Measurements from ENCODE around the gene ENPP5. TPM values are rescaled to one million over a fixed set of nuclear protein-coding genes. Genes with fewer than 3 reads are reported as not detected.
"Not testable (repeated sequence)": the region's sequence is repeated elsewhere in the genome, so short reads cannot be mapped to it uniquely, and the experiment has no call there.

The ENPP5 gene
- total RNA-seq, 1 donor from 2014 or later, result not detected

DNA sequence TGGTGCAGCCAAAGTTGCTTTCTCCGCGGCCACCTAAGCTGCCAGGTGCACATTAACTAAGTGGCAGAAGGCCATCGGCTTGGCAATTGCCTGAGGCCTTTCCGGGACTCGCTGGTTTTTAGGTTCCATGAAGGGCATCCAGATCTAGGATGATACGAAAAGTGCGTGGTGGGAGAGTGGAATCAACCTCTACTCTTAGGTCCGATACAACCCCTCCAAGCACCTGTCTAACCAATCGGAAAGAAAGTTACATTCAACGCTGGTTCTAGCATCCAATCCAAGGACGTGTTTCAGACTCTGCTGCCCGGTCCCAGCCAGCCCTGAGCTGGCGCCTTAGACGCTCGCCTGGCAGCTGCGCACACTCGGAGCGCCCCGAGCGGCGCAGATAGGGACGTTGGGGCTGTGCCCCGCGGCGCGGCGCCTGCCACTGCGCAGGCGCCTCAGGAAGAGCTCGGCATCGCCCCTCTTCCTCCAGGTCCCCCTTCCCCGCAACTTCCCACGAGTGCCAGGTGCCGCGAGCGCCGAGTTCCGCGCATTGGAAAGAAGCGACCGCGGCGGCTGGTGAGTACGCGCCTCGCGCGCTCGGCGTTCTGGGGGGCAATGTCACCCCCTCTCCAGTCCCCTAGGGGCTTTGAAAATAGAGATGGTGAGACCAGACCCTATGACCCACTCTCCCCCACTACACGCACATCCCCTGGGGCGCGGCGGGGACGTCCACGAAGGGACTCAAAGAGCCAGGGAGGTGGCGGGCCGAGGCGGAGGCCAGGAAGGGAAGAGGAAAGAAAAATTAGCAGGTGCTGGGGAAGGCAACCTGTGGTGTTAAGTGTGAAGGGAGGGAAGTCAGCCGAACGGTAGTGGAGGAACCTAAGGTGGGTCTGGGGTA, 40.9 kb downstream of the ENPP5 start, which contains the start of gene ENPP4:
ENPP4 (plus strand) TSS at position 361 of the 883 bp plus-strand sequence. CDS start 9,595 bp downstream, outside the sequence.
- TF ChIP-seq, protein P1, sequence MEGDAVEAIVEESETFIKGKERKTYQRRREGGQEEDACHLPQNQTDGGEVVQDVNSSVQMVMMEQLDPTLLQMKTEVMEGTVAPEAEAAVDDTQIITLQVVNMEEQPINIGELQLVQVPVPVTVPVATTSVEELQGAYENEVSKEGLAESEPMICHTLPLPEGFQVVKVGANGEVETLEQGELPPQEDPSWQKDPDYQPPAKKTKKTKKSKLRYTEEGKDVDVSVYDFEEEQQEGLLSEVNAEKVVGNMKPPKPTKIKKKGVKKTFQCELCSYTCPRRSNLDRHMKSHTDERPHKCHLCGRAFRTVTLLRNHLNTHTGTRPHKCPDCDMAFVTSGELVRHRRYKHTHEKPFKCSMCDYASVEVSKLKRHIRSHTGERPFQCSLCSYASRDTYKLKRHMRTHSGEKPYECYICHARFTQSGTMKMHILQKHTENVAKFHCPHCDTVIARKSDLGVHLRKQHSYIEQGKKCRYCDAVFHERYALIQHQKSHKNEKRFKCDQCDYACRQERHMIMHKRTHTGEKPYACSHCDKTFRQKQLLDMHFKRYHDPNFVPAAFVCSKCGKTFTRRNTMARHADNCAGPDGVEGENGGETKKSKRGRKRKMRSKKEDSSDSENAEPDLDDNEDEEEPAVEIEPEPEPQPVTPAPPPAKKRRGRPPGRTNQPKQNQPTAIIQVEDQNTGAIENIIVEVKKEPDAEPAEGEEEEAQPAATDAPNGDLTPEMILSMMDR (IDR thresholded peaks at IDR 0.05), result no peak
- Mint-ChIP-seq H3K9me3 (ENCODE audit: unreplicated experiment) (no peaks in the 10 kb centered on the region), H3K4me3 (ENCODE audit: unreplicated experiment) (peak within 1 kb of the TSS; percentile 69), H3K27ac (ENCODE audit: unreplicated experiment) (no peak within 1 kb of the TSS), H3K36me3 (ENCODE audit: unreplicated experiment) (no peaks in the 10 kb centered on the region), H3K4me1 (ENCODE audit: unreplicated experiment) (peaks cover 7% of the 10 kb centered on the region), H3K27me3 (ENCODE audit: unreplicated experiment) (peaks cover 52% of the 10 kb centered on the region)
- peak; percentile 87 for DNase-seq (ENCODE audit: extremely low spot score, unreplicated experiment)

DNA sequence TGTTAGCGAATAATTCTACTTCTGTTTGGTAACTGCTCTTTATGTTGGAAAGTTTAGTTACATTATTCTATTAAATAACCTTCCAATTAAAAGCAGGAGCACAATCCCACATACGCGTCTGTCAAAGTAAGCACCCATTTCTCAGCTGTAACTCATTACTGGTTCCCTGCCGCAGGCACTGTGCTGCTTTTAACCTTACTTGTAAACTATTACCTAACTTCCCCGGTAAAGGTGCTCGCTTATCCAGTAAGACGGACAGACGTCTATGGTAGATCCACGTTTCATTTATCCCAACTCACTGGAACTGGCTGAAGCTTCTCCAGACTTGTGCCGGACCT, 41.5 kb downstream of the ENPP5 start:
- no peak for DNase-seq (ENCODE audit: extremely low spot score, unreplicated experiment)
- H3K27ac Mint-ChIP-seq (ENCODE audit: unreplicated experiment), result no peak overlapping the region
- H3K4me3 Mint-ChIP-seq (ENCODE audit: unreplicated experiment), result peak overlapping the region; percentile 69
- TF ChIP-seq, protein P1 (IDR thresholded peaks at IDR 0.05), result no peak
- peaks cover 7% of the 10 kb centered on the region for H3K4me1 Mint-ChIP-seq (ENCODE audit: unreplicated experiment)
- no peaks in the 10 kb centered on the region for H3K9me3 Mint-ChIP-seq (ENCODE audit: unreplicated experiment)
- no peaks in the 10 kb centered on the region for H3K36me3 Mint-ChIP-seq (ENCODE audit: unreplicated experiment)
- H3K27me3 Mint-ChIP-seq (ENCODE audit: unreplicated experiment), result peaks cover 51% of the 10 kb centered on the region

DNA sequence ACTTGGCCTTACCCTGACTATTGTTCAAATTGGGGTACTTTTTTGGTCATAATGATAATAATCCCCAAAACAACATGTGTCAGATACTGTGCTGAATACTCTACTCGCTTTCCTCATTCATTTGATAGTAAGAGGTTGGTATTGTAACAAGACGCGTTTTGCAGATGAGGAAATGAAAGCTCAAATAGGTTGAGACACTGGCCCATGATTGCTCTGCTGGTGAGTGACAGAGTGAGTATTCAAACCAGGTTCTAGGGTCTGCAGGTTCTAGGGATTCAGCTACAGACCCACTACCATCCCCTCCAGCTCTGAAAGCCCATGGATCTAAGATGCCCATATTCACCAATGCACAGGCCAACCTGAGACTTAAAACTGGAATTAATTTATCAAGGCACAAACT, 42.3 kb downstream of the ENPP5 start:
- H3K4me1 Mint-ChIP-seq (ENCODE audit: unreplicated experiment), result peaks cover 7% of the 10 kb centered on the region
- no peaks in the 10 kb centered on the region for H3K9me3 Mint-ChIP-seq (ENCODE audit: unreplicated experiment)
- no peak overlapping the region for H3K4me3 Mint-ChIP-seq (ENCODE audit: unreplicated experiment)
- no peak overlapping the region for H3K27ac Mint-ChIP-seq (ENCODE audit: unreplicated experiment)
- TF ChIP-seq, protein P1 (IDR thresholded peaks at IDR 0.05), result no peak
- DNase-seq (ENCODE audit: extremely low spot score, unreplicated experiment), result no peak
- peaks cover 45% of the 10 kb centered on the region for H3K27me3 Mint-ChIP-seq (ENCODE audit: unreplicated experiment)
- no peaks in the 10 kb centered on the region for H3K36me3 Mint-ChIP-seq (ENCODE audit: unreplicated experiment)

DNA sequence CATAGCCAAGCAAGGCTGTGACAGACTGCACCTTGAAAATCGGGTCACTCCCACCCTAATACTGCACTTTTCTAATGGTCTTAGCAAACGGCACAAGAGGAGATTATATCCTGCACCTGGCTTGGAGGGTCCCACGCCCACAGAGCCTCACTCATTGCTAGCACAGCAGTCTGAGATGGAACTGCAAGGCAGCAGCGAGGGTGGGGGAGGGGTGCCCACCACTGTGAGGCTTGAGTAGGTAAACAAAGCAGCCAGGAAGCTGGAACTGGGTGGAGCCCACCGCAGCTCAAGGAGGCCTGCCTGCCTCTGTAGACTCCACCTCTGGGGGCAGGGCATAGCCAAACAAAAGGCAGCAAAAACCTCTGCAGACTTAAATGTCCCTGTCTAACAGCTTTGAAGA, 51.1 kb downstream of the ENPP5 start:
- H3K27ac Mint-ChIP-seq (ENCODE audit: unreplicated experiment), result not testable (repeated sequence)

DNA sequence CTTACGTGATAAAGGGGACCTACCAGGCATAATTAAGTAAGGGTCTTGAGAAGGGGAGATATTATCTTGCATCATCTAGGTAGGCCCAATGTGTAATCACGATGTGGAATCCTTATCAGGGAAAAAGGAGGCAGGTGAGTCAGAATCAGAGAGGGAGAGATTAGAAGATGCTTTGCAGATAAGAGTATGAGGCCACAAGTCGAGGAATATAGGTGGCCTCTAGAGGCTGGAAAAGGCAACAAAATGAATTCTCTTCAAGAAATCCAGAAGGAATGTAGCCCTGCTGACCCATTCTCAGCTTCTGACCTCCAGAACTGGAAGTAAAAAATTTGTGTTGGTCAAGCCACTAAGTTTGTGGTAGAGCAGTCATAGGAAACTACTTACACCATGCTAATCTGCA, 51.9 kb downstream of the ENPP5 start:
- H3K9me3 Mint-ChIP-seq (ENCODE audit: unreplicated experiment), result no peaks in the 10 kb centered on the region
- no peaks in the 10 kb centered on the region for H3K4me1 Mint-ChIP-seq (ENCODE audit: unreplicated experiment)
- no peak overlapping the region for H3K27ac Mint-ChIP-seq (ENCODE audit: unreplicated experiment)
- DNase-seq (ENCODE audit: extremely low spot score, unreplicated experiment), result no peak
- H3K27me3 Mint-ChIP-seq (ENCODE audit: unreplicated experiment), result peaks cover 13% of the 10 kb centered on the region
- TF ChIP-seq, protein P1 (IDR thresholded peaks at IDR 0.05), result no peak
- H3K4me3 Mint-ChIP-seq (ENCODE audit: unreplicated experiment), result no peak overlapping the region
- no peaks in the 10 kb centered on the region for H3K36me3 Mint-ChIP-seq (ENCODE audit: unreplicated experiment)

More for the DNA sequence above, 51.1 kb downstream of the ENPP5 start:
- not testable (repeated sequence) for H3K36me3 Mint-ChIP-seq (ENCODE audit: unreplicated experiment); H3K9me3 Mint-ChIP-seq (ENCODE audit: unreplicated experiment); H3K27me3 Mint-ChIP-seq (ENCODE audit: unreplicated experiment); H3K4me1 Mint-ChIP-seq (ENCODE audit: unreplicated experiment); H3K4me3 Mint-ChIP-seq (ENCODE audit: unreplicated experiment); DNase-seq (ENCODE audit: extremely low spot score, unreplicated experiment)
